NB4 (cell line): ENCODE data around the gene CDHR1.

Experiments used
- DNase-seq: peaks from one replicate; pipeline ENCODE4 v3.0.0; 2010; ENCODE audit warnings: low read depth
- H3K4me3 ChIP-seq: one replicate; pipeline ENCODE4 v1.5.1; 2011; ENCODE audit warnings: mild to moderate bottlenecking, low read depth, low read length, moderate library complexity
- MYC ChIP-seq: IDR thresholded peaks from 2 replicates; pipeline ENCODE4 v1.6.1; 2011; ENCODE audit warnings: low read depth, low read length
- POLR2A ChIP-seq: IDR thresholded peaks from 2 replicates; pipeline ENCODE4 v1.6.1; 2011; ENCODE audit warnings: mild to moderate bottlenecking; ENCODE audit not compliant: insufficient read length; ENCODE audit errors: extremely low read depth
- TF ChIP-seq, protein P1 (sequence below): IDR thresholded peaks from 2 replicates; pipeline ENCODE4 v1.6.1; 2011; ENCODE audit warnings: low read depth, low read length
- TF ChIP-seq, protein P2 (sequence below): IDR thresholded peaks from one replicate; pipeline ENCODE4 v1.5.1; 2012; ENCODE audit warnings: low read depth, low read length

CDHR1 gene

GRCh38 chr10:84156768-84157167, 37.6 kb upstream of the CDHR1 start:
- no peak overlapping the region for H3K4me3 ChIP-seq
- DNase-seq = peak; percentile 99
- TF ChIP-seq, protein P1, sequence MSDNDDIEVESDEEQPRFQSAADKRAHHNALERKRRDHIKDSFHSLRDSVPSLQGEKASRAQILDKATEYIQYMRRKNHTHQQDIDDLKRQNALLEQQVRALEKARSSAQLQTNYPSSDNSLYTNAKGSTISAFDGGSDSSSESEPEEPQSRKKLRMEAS = peak; percentile 79
- TF ChIP-seq MYC (peak; percentile 87), POLR2A (peak; percentile 22)
- TF ChIP-seq, protein P2, sequence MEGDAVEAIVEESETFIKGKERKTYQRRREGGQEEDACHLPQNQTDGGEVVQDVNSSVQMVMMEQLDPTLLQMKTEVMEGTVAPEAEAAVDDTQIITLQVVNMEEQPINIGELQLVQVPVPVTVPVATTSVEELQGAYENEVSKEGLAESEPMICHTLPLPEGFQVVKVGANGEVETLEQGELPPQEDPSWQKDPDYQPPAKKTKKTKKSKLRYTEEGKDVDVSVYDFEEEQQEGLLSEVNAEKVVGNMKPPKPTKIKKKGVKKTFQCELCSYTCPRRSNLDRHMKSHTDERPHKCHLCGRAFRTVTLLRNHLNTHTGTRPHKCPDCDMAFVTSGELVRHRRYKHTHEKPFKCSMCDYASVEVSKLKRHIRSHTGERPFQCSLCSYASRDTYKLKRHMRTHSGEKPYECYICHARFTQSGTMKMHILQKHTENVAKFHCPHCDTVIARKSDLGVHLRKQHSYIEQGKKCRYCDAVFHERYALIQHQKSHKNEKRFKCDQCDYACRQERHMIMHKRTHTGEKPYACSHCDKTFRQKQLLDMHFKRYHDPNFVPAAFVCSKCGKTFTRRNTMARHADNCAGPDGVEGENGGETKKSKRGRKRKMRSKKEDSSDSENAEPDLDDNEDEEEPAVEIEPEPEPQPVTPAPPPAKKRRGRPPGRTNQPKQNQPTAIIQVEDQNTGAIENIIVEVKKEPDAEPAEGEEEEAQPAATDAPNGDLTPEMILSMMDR = no peak

- peak; percentile 34 for DNase-seq
- H3K4me3 ChIP-seq = no peak overlapping the region
- TF ChIP-seq, protein P2 = no peak
- TF ChIP-seq POLR2A (no peak), MYC (no peak)
- TF ChIP-seq, protein P1 = no peak
Measured at GRCh38 chr10:84158061-84158460, 36.3 kb upstream of the CDHR1 start.

DNA sequence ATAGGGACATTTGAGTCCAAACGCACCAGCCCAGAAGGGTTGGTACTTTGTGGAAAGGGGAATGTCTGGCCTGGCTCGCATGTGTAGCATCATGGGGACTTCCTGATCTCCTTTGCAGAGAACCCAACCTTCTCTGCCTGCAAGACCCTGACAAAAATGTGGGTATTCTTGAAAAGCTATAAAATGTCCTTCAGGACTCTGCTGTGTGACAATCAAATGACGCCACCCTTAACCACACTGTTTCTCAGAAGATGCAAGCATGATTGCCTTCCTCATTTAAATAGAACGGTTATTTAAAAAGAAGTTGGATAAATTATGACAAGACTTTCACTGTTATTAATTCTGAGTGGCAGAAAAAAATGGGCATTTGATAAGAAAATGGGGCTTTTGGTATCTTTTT, 35.8 kb upstream of the CDHR1 start:
- H3K4me3 ChIP-seq = no peak overlapping the region
- DNase-seq = peak; percentile 87
- TF ChIP-seq MYC (no peak), POLR2A (no peak)
- TF ChIP-seq, protein P2 = no peak
- TF ChIP-seq, protein P1 = no peak

DNA sequence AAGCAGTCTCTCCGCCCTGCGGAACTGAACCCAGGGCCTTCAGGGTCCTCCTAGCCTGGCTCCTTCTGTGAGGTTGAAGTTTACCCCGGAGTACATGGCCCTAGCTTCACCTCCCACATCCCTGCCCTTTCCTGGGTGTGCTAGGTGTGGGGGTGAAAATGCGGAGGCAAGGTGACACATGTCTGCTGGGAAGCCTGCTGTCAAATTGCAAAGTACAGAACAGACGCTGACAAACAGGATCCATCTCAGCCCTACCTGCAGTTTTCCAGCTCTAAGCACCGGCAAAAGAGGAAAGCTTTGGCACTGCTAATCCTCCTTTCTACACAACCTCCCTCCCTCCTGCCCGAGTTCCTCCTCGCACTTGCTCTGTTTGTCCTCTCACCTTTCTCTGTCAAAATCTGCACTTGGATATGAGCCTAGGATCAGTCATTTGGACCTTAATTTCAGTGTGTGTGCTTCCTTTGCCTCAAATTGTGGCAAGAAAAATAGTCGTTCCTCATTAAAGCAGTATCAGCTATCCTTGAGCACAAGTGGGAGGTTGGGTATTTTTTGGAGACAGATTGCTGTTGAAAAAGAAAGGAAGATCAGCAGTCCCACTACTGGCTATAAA, 35.2 kb upstream of the CDHR1 start:
- H3K4me3 ChIP-seq = no peak overlapping the region
- DNase-seq = peak; percentile 30
- TF ChIP-seq, protein P2 = no peak
- TF ChIP-seq, protein P1 = no peak

DNA sequence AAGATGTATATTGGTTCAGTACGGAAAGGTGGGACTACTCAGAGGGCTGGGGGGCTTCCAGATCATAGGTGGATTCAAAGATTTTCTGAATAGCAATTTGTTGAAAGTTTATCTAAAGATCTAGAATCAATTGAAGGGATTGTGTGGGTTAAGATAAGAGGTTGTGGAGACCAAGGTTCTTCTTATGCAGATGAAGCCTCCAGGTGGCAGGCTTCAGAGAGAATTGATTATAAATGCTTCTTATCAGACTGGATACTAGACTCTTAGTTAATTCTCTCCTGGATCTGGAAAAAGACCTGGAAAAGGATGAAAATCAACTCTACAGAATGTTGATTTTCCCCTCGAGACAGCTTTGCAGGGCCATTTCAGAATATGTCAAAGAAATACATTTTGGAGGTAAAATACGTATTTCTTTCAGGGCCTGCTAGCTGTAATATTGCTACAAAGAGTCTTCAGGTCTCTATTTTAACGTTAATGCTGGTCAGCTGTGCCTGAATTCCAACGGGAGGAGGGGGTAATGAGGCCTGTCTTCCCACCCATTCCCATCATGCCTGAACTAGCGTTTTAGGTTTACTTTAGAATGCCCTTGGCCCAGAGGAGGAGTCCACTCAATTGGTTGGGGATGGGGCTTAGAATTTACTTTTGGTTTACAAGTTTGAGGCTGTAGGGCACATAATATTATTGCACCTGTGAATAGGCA, 33.5 kb upstream of the CDHR1 start:
- TF ChIP-seq MYC (no peak), POLR2A (no peak)
- TF ChIP-seq, protein P2 = no peak
- TF ChIP-seq, protein P1 = no peak
- DNase-seq = no peak
- H3K4me3 ChIP-seq = no peak overlapping the region

- TF ChIP-seq MYC = no peak
- TF ChIP-seq, protein P2 = no peak
- no peak for TF ChIP-seq POLR2A
- TF ChIP-seq, protein P1 = no peak
- no peak for DNase-seq
- no peak overlapping the region for H3K4me3 ChIP-seq
Measured at GRCh38 chr10:84163996-84164395, 30.3 kb upstream of the CDHR1 start.
